ENCODE measurements around the gene FASN. TPM values are rescaled to one million over a fixed set of nuclear protein-coding genes. Genes with fewer than 3 reads are reported as not detected.

Gene FASN
- total and polyA plus RNA-seq, 2 of the 13 experiments (the other 11 are each of a cell fraction or from before 2014, with no cell fraction given) = 51.7 to 101 TPM

DNA sequence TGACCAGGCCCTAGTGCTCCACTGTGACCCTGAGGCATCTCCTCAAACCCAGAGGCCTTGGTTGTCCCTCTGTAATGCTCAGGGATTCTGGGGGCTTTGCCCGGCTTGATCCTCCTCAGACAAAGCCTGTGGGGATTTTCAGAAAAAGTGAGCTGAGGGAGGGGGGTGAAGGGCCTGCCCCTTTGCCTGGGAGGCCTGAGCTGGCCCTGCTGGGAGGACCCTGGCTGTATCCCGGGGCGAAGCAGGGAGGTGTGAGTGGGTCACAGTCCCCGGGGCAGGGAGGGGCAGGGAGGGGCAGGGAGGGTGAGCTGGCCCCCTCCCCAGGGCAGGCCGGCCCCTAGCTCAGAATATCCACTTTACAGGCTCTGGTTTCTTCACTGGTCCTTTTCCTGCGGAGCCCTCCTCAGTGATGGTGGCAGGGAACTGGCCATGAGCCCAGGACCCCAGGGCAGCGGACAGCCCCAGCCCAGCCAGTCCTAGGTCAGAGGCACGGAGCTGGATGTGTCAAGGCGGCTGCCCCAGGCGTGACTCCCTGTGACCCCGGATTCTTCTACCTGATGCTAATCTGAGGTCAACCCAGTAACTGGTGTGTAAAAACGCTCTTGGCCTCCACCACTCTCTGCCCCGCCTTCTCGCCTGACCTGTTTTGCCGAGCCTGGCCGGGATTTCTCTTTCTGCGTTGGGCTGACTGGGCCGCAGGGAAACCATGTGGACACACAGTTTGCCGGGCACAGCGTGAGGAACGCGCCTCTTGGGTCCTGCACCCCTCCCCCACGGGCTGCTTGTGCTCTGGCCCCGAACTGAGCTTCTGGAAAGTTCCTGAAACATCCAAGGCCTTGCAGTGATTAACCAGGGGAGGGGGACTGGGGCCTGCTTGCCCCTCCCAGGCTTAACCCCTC lies 5.8 kb upstream of the FASN start (continued):
- TF ChIP-seq, protein P1, sequence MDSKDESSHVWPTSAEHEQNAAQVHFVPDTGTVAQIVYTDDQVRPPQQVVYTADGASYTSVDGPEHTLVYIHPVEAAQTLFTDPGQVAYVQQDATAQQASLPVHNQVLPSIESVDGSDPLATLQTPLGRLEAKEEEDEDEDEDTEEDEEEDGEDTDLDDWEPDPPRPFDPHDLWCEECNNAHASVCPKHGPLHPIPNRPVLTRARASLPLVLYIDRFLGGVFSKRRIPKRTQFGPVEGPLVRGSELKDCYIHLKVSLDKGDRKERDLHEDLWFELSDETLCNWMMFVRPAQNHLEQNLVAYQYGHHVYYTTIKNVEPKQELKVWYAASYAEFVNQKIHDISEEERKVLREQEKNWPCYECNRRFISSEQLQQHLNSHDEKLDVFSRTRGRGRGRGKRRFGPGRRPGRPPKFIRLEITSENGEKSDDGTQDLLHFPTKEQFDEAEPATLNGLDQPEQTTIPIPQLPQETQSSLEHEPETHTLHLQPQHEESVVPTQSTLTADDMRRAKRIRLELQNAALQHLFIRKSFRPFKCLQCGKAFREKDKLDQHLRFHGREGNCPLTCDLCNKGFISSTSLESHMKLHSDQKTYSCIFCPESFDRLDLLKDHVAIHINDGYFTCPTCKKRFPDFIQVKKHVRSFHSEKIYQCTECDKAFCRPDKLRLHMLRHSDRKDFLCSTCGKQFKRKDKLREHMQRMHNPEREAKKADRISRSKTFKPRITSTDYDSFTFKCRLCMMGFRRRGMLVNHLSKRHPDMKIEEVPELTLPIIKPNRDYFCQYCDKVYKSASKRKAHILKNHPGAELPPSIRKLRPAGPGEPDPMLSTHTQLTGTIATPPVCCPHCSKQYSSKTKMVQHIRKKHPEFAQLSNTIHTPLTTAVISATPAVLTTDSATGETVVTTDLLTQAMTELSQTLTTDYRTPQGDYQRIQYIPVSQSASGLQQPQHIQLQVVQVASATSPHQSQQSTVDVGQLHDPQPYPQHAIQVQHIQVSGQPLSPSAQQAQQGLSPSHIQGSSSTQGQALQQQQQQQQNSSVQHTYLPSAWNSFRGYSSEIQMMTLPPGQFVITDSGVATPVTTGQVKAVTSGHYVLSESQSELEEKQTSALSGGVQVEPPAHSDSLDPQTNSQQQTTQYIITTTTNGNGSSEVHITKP (CRISPR knock-in tag; IDR thresholded peaks at IDR 0.05; ENCODE audit: low read depth) = peak; percentile 57; the same call in 1 of the 2 replicates
- no peak for TF ChIP-seq RBM22 (optimal IDR thresholded peaks at IDR 0.05; ENCODE audit: low read length)
- TF ChIP-seq, protein P2, sequence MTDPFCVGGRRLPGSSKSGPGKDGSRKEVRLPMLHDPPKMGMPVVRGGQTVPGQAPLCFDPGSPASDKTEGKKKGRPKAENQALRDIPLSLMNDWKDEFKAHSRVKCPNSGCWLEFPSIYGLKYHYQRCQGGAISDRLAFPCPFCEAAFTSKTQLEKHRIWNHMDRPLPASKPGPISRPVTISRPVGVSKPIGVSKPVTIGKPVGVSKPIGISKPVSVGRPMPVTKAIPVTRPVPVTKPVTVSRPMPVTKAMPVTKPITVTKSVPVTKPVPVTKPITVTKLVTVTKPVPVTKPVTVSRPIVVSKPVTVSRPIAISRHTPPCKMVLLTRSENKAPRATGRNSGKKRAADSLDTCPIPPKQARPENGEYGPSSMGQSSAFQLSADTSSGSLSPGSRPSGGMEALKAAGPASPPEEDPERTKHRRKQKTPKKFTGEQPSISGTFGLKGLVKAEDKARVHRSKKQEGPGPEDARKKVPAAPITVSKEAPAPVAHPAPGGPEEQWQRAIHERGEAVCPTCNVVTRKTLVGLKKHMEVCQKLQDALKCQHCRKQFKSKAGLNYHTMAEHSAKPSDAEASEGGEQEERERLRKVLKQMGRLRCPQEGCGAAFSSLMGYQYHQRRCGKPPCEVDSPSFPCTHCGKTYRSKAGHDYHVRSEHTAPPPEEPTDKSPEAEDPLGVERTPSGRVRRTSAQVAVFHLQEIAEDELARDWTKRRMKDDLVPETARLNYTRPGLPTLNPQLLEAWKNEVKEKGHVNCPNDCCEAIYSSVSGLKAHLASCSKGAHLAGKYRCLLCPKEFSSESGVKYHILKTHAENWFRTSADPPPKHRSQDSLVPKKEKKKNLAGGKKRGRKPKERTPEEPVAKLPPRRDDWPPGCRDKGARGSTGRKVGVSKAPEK (CRISPR knock-in tag; IDR thresholded peaks at IDR 0.05; ENCODE audit: borderline replicate concordance) = no peak
- TF ChIP-seq, protein P3, sequence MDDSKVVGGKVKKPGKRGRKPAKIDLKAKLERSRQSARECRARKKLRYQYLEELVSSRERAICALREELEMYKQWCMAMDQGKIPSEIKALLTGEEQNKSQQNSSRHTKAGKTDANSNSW (CRISPR knock-in tag; IDR thresholded peaks at IDR 0.05; ENCODE audit: borderline replicate concordance) = no peak; the same call in 1 of the 2 replicates
- TF ChIP-seq MXI1 (IDR thresholded peaks at IDR 0.05; ENCODE audit: borderline replicate concordance, low read depth, low read length) = peak; percentile 93; the same call in 2 of the 3 replicates
- no peak for TF ChIP-seq ZFP36L2 (CRISPR knock-in tag; IDR thresholded peaks at IDR 0.05)
- TF ChIP-seq, protein P4, sequence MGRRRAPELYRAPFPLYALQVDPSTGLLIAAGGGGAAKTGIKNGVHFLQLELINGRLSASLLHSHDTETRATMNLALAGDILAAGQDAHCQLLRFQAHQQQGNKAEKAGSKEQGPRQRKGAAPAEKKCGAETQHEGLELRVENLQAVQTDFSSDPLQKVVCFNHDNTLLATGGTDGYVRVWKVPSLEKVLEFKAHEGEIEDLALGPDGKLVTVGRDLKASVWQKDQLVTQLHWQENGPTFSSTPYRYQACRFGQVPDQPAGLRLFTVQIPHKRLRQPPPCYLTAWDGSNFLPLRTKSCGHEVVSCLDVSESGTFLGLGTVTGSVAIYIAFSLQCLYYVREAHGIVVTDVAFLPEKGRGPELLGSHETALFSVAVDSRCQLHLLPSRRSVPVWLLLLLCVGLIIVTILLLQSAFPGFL (CRISPR knock-in tag; IDR thresholded peaks at IDR 0.05) = 0 out of 2 replicates have a peak, but pooled peaks have one; percentile 4
- peak; percentile 95 for TF ChIP-seq NR2F6 (IDR thresholded peaks at IDR 0.05)
- TF ChIP-seq NR2F6 (CRISPR knock-in tag; IDR thresholded peaks at IDR 0.05) = peak; percentile 97
- TF ChIP-seq KLF15 (CRISPR knock-in tag; IDR thresholded peaks at IDR 0.05; ENCODE audit: borderline replicate concordance) = 0 out of 2 replicates have a peak, but pooled peaks have one; percentile 17
- TF ChIP-seq SMARCE1 (IDR thresholded peaks at IDR 0.05; ENCODE audit: borderline replicate concordance) = no peak
- TF ChIP-seq, protein P5, sequence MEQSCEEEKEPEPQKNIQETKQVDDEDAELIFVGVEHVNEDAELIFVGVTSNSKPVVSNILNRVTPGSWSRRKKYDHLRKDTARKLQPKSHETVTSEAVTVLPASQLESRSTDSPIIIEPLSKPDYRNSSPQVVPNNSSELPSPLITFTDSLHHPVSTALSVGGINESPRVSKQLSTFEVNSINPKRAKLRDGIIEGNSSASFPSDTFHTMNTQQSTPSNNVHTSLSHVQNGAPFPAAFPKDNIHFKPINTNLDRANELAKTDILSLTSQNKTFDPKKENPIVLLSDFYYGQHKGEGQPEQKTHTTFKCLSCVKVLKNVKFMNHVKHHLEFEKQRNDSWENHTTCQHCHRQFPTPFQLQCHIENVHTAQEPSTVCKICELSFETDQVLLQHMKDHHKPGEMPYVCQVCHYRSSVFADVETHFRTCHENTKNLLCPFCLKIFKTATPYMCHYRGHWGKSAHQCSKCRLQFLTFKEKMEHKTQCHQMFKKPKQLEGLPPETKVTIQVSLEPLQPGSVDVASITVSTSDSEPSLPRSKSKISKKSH (CRISPR knock-in tag; IDR thresholded peaks at IDR 0.05; ENCODE audit: borderline replicate concordance) = peak; percentile 95; the same call in 1 of the 2 replicates
- TF ChIP-seq ZNF446 (CRISPR knock-in tag; IDR thresholded peaks at IDR 0.05) = peak; percentile 95
- no peak for TF ChIP-seq STAG1 (CRISPR knock-in tag; IDR thresholded peaks at IDR 0.05)
- no peak for TF ChIP-seq PHB2 (IDR thresholded peaks at IDR 0.05; ENCODE audit: partially characterized antibody)
- TF ChIP-seq, protein P6, sequence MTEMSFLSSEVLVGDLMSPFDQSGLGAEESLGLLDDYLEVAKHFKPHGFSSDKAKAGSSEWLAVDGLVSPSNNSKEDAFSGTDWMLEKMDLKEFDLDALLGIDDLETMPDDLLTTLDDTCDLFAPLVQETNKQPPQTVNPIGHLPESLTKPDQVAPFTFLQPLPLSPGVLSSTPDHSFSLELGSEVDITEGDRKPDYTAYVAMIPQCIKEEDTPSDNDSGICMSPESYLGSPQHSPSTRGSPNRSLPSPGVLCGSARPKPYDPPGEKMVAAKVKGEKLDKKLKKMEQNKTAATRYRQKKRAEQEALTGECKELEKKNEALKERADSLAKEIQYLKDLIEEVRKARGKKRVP (CRISPR knock-in tag; IDR thresholded peaks at IDR 0.05) = no peak
- TF ChIP-seq PHF8 (CRISPR knock-in tag; IDR thresholded peaks at IDR 0.05) = peak; percentile 52

Measured in HepG2 (cell line).